Spleen (tissue), 11 donors: Measurements from ENCODE around the gene STYXL1. TPM values are rescaled to one million over a fixed set of nuclear protein-coding genes. Genes with fewer than 3 reads are reported as not detected.

Source experiments
- DNase-seq: peaks from one replicate; pipeline ENCODE4 v3.0.0-alpha.2; 2020
- H3K27ac ChIP-seq, 8 donors: fragments of 200-600 bp; sonication (generic) in 7 of 8; 1 replicate in 4 of 8; 2 replicates in 4 of 8; pipeline versions ENCODE4 v1.5.0 to v1.8.0; 2016 to 2021; ENCODE audit warnings: inconsistent platforms in 4 of 8, mild to moderate bottlenecking in 4 of 8, moderate library complexity in 1 of 8
- H3K27me3 ChIP-seq, 7 donors: fragments of 200-600 bp; sonication (generic) in 6 of 7; replicated peaks in 1 of 7; 1 replicate in 4 of 7; 2 replicates in 3 of 7; pipeline versions ENCODE4 v1.5.0 to v1.8.0; 2016 to 2021; ENCODE audit warnings: inconsistent platforms in 3 of 7, mild to moderate bottlenecking in 1 of 7
- H3K36me3 ChIP-seq, 6 donors: fragments of 200-600 bp; sonication (generic) in 5 of 6; 1 replicate in 4 of 6; 2 replicates in 2 of 6; pipeline versions ENCODE4 v1.5.0 to v1.8.0; 2016 to 2021; ENCODE audit warnings: inconsistent platforms in 2 of 6
- H3K4me1 ChIP-seq, 6 donors: fragments of 200-600 bp; sonication (generic) in 5 of 6; 1 replicate in 3 of 6; 2 replicates in 3 of 6; pipeline versions ENCODE4 v1.5.0 to v1.8.0; 2016 to 2021; ENCODE audit warnings: inconsistent platforms in 3 of 6
- H3K4me3 ChIP-seq, 8 donors: fragments of 200-600 bp; sonication (generic) in 7 of 8; 1 replicate in 4 of 8; 2 replicates in 4 of 8; pipeline versions ENCODE4 v1.5.0 to v1.8.0; 2016 to 2021; ENCODE audit warnings: inconsistent platforms in 4 of 8, mild to moderate bottlenecking in 4 of 8, moderate library complexity in 2 of 8
- H3K9me3 ChIP-seq, 8 donors: fragments of 200-600 bp; sonication (generic) in 7 of 8; 1 replicate in 4 of 8; 2 replicates in 4 of 8; pipeline versions ENCODE4 v1.5.0 to v1.8.0; 2016 to 2021; ENCODE audit warnings: inconsistent platforms in 4 of 8
- CTCF ChIP-seq, 11 experiments: fragments of 200-600 bp in 7 of 11; fragments of 450-650 bp in 4 of 11; sonication (generic) in 4 of 11; IDR thresholded peaks in 8 of 11; conservative IDR thresholded peaks in 3 of 11; 1 replicate in 7 of 11; 2 replicates in 4 of 11; pipeline versions ENCODE4 v1.4.0 to v1.8.0; 2016 to 2021; ENCODE audit warnings: antibody characterized with exemption in 11 of 11, inconsistent platforms in 4 of 11, mild to moderate bottlenecking in 1 of 11
- POLR2A ChIP-seq, 3 donors: fragments of 450-650 bp; IDR thresholded peaks; one replicate each; pipeline ENCODE4 v1.5.1; 2017; ENCODE audit warnings: antibody characterized with exemption in 3 of 3, mild to moderate bottlenecking in 1 of 3
- POLR2AphosphoS5 ChIP-seq, 3 donors: sonication (generic); formaldehyde crosslinking; IDR thresholded peaks; one replicate each; pipeline ENCODE4 v1.5.1; 2017; ENCODE audit warnings: antibody characterized with exemption in 3 of 3
- WGBS, 5 donors: extraction: QIAGEN DNeasy Blood & Tissue Kit in 3 of 5; methylation state at CpG; one replicate each; pipeline versions ENCODE4 v1.1.5 to v1.1.7; 2013 to 2018; 5-methylcytosine and 5-hydroxymethylcytosine counted together
- intact Hi-C: fragments of 100-400 bp; cut with DNase I; formaldehyde crosslinking; loops from one replicate; pipeline ENCODE4 v1.15.0; 2023; ENCODE audit warnings: low total_unique reads
- polyA plus RNA-seq, 3 donors: library from polyadenylated mRNA; stranded (reverse); fragments of 200-250 nt; gene quantifications; one replicate each; pipeline ENCODE4 v1.2.1, GENCODE V29; 2013
- total RNA-seq, 7 donors: library from RNA; depleted of rRNA in 3 of 7; stranded (reverse); fragments of >200 nt in 3 of 7; fragmentation: NEBNext Ultra II Directional in 4 of 7; extraction: Animal tissue kit (Norgen Biotek cat#: 25700) in 4 of 7; gene quantifications; one replicate each; pipeline versions ENCODE4 v1.1.0 to v1.2.1, GENCODE V29; 2016 to 2021
- donor health status: healthy with polysubstance abuse.
- donor health status: DM: no; HTN: no; CAD: no; lungs with moderate emphysema.
- donor health status: DM: no; HTN: no; CAD: no.
- donor health status: Bipolar disorder and iron deficiency.
- donor health status: healthy.
- donor health status: DM: no; HTN: no; CAD: no.
- donor health status: DM: yes; HTN: yes; CAD: no.

STYXL1 gene
- total and polyA plus RNA-seq, 10 donors: 18.3 to 60.4 (median 34.4) TPM

GRCh38 chr7:75988568-75989499 lies 59.0 kb downstream of the STYXL1 start:
- H3K27ac ChIP-seq: peak overlapping the region in 5 of 8 donors; percentile 29 to 72 (median 58)
- TF ChIP-seq CTCF (IDR thresholded peaks at IDR 0.05 in 8 of 11, conservative IDR thresholded peaks at IDR 0.05 in 3 of 11) (no peak), POLR2AphosphoS5 (IDR thresholded peaks at IDR 0.05) (peak in 2 of 3 donors; percentile 57 to 64)
- no peak overlapping the region for H3K4me3 ChIP-seq
- 38 to 74% (median 63%) methylated on average over 10 to 20 of the region's 31 CpGs for WGBS, 5 donors
- H3K27me3 ChIP-seq: no peaks in the 10 kb centered on the region
- H3K4me1 ChIP-seq: peaks cover 6 to 68% (median 27%) of the 10 kb centered on the region in 6 donors
- intact Hi-C loops: no loop called here
- H3K9me3 ChIP-seq: no peaks in the 10 kb centered on the region
- peaks cover 5 to 61% (median 43%) of the 10 kb centered on the region in 6 donors for H3K36me3 ChIP-seq
- peak; percentile 82 for DNase-seq

- TF ChIP-seq POLR2A (IDR thresholded peaks at IDR 0.05) (no peak), POLR2AphosphoS5 (IDR thresholded peaks at IDR 0.05) (peak in 2 of 3 donors; percentile 10 to 14)
- Histone ChIP-seq H3K4me3 (no peak overlapping the region), H3K27me3 (no peaks in the 10 kb centered on the region), H3K36me3 (peaks cover 5 to 69% (median 51%) of the 10 kb centered on the region in 6 donors), H3K4me1 (peaks cover 0 to 60% (median 19%) of the 10 kb centered on the region in 6 donors), H3K27ac (peak overlapping the region in 2 of 8 donors; percentile 7 to 33), H3K9me3 (no peaks in the 10 kb centered on the region)
- DNase-seq: peak; percentile 69
- WGBS, 5 donors: 85 to 91% (median 86%) methylated on average over 29 to 30 of the region's 30 CpGs
- intact Hi-C loops: no loop called here
Observed at GRCh38 chr7:75987805-75988567, 59.8 kb downstream of the STYXL1 start.

DNA sequence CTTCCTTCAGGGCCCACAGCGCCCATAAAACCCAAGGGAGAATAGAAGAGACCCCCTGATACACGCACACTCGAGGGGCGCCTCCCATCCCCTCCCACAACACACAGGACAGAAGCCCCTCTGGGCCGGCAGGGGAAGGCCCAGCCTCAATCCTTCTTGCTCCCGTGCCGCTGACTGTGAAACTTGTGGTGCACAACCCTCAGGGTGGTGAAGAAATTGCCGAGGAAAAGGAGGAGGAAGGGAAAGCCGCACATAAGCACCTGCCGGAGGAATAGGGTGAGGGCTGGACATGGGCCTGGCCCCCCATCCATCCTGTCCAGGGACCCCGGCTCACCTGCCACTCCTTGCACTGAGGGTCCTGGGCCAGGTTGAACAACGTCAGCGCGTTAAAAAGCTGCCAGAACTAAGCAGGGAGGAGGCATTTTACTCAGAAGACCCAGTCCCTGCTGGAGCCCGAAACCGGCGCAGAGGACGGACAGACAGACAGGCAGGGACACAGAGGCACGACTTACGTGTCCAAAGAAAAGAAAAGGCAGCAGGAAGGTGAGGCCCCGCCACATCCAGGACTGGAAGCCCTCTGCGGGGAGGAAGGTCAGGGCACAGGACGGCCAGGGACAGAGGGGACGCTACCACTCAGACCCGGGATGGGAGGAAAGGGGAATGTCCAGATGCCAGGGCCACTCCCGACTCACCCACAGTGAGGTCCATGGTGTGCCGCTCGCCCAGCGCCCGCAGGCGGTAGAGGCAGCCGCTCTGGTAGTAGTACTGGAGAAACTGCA lies 60.6 kb downstream of the STYXL1 start:
- intact Hi-C loops: no loop called here
- TF ChIP-seq POLR2A (IDR thresholded peaks at IDR 0.05) (no peak), POLR2AphosphoS5 (IDR thresholded peaks at IDR 0.05) (peak in 1 of 3 donors; percentile 69), CTCF (IDR thresholded peaks at IDR 0.05 in 8 of 11, conservative IDR thresholded peaks at IDR 0.05 in 3 of 11) (no peak)
- H3K36me3 ChIP-seq: peaks cover 5 to 74% (median 58%) of the 10 kb centered on the region in 6 donors
- peak overlapping the region in 2 of 8 donors; percentile 7 to 33 for H3K27ac ChIP-seq
- no peaks in the 10 kb centered on the region for H3K9me3 ChIP-seq
- peak; percentile 70 for DNase-seq
- no peak overlapping the region for H3K4me3 ChIP-seq
- H3K4me1 ChIP-seq: peaks cover 0 to 52% (median 16%) of the 10 kb centered on the region in 6 donors
- no peaks in the 10 kb centered on the region for H3K27me3 ChIP-seq
- 88 to 95% (median 91%) methylated on average over 31 to 32 of the region's 32 CpGs for WGBS, 5 donors

DNA sequence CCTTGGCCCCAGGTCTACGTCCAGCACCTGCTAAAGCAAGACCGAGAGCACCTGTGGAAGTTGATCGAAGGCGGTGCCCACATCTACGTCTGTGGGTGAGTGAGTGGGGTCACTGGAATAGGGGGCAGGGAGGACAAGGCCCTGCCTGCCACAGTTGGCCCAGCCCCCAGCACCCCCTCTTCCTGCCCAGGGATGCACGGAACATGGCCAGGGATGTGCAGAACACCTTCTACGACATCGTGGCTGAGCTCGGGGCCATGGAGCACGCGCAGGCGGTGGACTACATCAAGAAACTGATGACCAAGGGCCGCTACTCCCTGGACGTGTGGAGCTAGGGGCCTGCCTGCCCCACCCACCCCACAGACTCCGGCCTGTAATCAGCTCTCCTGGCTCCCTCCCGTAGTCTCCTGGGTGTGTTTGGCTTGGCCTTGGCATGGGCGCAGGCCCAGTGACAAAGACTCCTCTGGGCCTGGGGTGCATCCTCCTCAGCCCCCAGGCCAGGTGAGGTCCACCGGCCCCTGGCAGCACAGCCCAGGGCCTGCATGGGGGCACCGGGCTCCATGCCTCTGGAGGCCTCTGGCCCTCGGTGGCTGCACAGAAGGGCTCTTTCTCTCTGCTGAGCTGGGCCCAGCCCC lies 61.5 kb downstream of the STYXL1 start:
- peak overlapping the region in 1 of 8 donors; percentile 6 for H3K27ac ChIP-seq
- TF ChIP-seq POLR2A (IDR thresholded peaks at IDR 0.05): no peak
- no peak for TF ChIP-seq CTCF (IDR thresholded peaks at IDR 0.05 in 8 of 11, conservative IDR thresholded peaks at IDR 0.05 in 3 of 11)
- TF ChIP-seq POLR2AphosphoS5 (IDR thresholded peaks at IDR 0.05): peak; percentile 4 to 43 (median 26)
- H3K27me3 ChIP-seq: no peaks in the 10 kb centered on the region
- no peak overlapping the region for H3K4me3 ChIP-seq
- DNase-seq: peak; percentile 75
- intact Hi-C loops: no loop called here
- whole genome bisulfite sequencing, 5 donors: 86 to 94% (median 90%) methylated on average over 12 to 20 of the region's 20 CpGs
- no peaks in the 10 kb centered on the region for H3K9me3 ChIP-seq
- peaks cover 0 to 50% (median 16%) of the 10 kb centered on the region in 6 donors for H3K4me1 ChIP-seq
- H3K36me3 ChIP-seq: peaks cover 5 to 74% (median 67%) of the 10 kb centered on the region in 6 donors
